Erythroblast (primary cell): ENCODE measurements around the gene MT1HL1.

Experiments used
- GATA1 ChIP-seq: IDR thresholded peaks from 2 replicates; pipeline ENCODE4 v1.6.1; 2011; ENCODE audit warnings: low read depth, mild to moderate bottlenecking, control low read depth, low read length, moderate library complexity
- POLR2A ChIP-seq: IDR thresholded peaks from 2 replicates; pipeline ENCODE4 v1.6.1; 2011; ENCODE audit warnings: mild to moderate bottlenecking, low read length

DNA sequence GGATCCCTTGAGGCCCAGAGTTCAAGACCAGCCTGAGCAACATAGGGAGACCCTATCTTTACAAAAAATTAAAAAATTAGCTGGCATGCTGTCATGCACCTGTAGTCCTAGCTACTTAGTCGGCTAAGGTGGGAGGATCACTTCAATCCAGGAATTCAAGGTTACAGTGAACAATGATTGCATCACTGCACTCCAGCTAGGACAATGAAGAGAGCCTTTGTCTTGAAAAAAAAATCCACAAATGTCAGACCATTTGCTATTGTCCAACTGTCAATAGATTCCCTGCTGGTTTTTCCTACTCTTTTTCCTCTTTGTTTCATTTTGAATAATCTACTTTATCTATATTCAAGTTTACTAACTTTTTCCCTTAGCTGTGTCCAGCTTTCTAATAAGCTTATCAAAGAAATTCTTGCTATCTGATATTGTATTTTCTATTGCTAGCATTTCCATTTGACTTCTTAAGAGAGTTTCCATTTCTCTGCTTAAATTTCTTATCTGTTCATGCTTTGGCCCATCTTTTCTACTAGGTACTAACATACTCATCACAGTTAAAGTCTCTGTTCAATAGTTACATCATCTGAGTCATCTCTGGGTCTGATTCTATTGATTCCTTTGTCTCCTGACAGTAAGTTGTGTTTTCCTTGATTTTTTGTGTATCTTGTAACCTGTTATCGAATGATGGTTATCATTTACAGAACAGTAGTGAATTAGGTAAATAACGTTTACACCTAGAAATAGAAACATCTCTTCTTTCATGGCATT lies 14.8 kb downstream of the MT1HL1 start:
- TF ChIP-seq POLR2A (no peak), GATA1 (no peak)
